HG03342 (cell line): ENCODE results near the gene RAB5IF.
"Not testable (repeated sequence)": the region's sequence is repeated elsewhere in the genome, so short reads cannot be mapped to it uniquely, and the experiment has no call there.

ENCODE experiments used
- ATAC-seq: cut with Tn5 transposase; IDR thresholded peaks from one replicate; pipeline ENCODE4 v1.9.1; 2021; ENCODE audit warnings: mild to moderate bottlenecking, moderate library complexity; ENCODE audit not compliant: unreplicated experiment

RAB5IF gene

DNA sequence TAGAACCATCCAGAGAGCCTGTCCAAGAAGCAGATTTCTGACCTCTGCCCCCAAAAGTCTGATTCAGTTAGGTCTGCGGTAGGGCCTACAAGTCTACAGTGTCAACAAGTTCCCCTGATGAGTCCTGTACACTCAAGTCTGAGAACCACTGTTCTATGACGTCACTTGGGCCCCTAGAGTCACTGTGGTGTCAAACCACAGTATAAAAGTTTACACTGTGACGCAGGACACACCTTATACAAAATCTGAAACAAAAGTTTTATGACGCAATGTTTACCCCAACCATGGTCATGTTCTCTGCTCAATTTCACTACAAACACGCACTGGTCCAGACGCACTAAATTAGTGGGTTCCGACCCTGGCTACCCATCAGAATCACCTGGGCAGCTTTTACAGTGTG is 22.5 kb downstream of the RAB5IF start:
- no peak for ATAC-seq

DNA sequence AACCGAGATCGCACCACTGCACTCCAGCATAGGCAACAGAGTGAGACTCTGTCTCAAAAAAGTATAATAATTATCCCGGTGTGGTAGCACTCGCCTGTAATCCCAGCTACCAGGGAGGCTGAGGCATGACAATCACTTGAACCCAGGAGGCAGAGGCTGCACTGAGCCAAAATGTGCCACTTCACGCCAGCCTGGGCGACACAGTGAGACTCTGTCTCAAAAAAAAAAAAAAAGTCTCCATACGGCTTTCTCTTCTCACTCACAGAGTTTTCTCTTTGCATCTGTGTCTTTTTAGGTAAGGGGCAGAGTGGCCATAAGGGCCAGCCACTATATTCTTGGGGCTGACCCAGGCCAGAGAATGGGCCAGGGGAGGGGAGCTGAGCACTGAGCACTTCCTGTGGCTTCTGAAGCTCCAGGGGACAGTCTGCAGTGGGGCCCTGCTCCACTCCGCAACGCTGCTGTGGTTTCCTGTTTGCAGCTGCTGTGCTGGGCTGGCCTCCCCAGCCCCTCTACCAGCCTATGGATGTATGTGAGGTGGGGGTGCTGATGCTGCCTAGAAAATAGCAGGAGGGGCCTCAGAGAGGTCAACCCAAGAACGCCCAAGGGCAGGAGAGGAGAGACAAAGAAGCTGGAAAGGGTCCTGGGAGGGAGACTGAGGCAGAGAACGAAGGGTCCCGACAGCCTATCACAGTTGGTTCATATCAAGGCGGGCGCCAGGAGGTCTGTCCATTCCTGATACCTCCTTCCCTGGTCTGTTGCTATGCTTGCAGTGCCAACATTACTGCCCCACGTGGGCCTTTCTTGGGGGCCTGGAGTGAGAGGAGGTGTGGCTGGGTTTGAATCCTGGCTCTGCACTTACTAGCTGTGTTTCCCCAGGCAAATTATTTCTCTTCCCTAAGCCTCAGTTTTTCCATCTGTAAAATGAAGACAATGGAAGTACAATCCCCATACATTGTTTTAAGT is 24.4 kb downstream of the RAB5IF start:
- peak; percentile 69 for ATAC-seq

DNA sequence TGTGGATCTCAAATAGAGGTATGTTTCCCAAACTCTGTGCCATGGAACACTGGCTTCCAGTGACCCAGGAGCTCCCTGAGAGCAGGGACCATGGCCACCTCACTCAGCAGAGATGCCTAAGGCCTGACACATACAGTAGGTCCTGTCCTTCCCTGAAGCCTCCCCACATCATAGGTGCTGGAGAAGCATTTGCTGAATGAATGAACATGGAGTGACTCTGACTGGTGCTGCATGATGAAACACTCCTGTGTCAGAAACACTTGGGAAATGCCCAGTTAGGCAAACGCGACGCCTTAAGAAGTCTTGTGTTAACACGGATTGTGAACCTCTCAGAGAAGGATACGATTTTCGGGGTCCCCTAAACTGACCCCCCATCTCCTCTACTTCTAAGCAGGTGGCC is 26.1 kb downstream of the RAB5IF start:
- ATAC-seq = no peak

DNA sequence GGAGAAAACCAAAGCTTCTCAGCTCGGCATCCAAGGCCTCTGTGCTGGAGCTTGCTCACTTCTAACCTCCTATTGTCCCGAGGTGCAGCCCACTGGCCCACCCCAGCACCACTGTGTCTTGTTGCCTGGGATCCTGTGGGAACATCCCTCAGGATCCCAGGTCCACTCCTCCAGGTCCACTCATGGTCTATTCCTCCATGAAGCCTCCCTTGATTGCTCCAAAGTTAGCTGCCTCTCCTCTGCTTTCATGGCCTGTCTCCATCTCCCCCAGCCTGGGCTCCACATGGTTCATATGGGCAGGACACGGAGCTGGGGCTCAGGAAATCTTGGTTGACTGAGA is 26.5 kb downstream of the RAB5IF start:
- ATAC-seq = no peak

DNA sequence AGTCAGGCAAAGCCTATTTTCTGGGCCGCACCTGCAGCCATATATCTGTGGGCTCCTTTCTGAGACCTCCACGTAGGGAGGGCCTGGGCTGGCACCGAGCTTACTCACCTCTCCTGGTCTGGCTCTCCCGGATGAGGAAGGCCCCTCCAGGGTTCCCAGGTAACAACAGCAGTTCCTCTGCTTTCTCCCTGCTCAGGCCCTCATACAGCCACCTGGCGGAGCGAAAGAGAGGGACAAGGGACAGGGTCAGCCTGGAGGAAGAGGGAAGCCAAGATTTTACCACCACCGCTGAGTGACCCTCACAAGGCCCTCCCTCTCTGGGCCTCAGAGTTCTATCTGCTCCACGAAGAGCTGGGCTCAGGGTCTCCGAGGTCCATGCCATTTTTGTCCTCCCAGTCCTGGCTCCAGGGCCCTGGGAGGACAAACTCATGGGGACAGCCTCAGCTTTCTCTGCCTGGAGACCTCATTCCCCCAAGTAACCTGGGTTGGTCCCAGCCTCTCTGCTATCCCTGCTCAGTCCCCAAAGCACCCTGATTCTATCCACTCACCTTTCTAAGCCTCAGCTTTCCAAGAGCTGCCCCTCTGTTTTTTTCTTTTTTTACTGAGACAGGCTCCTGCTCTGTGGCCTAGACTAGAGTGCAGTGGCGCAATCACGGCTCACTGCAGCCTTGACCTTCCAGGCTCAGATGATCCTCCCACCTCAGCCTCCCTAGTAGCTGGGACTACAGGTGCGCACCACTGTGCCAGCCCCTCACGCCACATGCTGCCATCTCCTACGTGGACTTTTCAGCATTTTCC is 27.1 kb downstream of the RAB5IF start:
- no peak for ATAC-seq

DNA sequence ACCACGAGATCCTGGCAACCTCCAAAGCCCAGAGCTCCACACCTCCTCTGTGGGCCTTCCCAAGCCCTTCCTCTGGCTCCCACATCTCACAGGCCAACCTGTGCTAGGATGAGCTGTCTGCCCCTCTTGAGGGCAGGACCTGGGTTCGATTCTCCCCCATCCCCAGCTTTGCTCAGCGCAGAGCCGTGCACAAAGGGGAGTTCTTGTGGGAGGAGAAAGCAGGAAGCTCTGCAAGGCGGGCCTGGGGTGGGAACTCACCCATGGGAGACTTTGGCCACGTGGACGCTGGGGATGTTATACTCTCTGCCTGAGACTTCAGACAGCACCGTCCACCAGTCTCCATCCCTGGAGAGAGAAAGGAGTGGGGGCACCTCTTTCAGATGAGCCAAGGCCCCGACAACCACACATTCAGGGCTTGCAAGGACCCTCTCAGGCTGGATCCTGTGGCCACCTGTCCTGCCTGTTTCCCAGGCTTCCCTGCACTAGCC is 27.8 kb downstream of the RAB5IF start:
- no peak for ATAC-seq

DNA sequence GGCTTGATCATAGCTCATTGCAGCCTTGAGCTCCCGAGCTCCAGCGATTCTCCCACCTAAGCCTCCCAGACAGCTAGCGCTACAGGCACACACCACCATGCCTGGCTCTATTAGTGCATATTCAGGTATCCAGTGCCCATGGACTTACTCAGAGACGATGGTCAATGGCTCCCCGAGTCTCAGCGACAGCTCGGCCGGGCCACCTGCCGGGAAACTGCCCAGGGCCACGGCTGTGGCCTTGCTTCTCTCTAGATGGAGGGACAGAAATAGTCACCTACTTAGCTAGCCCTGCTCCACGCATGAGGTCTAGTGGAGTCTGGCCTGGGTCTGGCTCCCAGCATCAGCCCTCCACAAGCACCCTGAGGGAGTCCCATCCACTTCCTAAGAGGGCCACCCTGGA is 28.8 kb downstream of the RAB5IF start:
- no peak for ATAC-seq

DNA sequence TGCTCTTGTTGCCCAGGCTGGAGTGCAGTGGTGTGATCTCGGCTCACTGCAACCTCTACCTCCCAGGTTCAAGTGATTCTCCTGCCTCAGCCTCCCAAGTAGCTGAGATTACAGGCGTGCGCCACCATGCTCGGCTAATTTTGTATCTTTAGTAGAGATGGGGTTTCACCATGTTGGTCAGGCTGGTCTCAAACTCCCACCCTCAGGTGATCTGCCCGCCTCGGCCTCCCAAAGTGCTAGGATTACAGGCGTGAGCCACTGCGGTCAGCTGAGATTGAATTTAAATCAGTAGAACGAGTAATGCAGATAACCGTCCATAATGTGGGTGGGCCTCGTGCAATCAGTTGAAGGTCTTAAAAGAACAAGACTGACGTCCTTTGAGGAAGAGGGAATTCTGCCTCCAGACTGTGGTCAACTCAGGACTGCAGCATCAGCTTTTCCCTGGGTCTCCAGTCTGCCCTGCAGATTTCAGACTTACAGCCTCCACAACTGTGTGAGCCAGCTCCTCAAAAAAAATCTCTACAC is 33.4 kb downstream of the RAB5IF start:
- not testable (repeated sequence) for ATAC-seq

DNA sequence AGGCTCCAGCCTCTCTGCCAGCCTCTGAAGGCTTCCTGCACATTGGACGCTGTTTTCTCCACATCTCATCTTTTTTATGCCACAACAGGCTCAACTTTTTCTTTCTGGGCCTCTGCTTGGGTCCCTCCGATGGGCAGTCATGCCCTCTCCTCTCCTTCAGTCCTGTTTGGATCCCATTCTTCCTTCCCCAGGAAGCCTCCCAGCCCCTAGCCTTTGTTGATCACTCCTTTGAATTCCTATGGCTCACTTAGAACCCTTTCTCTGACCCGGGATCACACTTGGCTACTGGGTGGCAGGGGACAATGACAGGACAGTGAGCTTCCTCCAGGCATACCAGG is 35.9 kb downstream of the RAB5IF start:
- no peak for ATAC-seq

DNA sequence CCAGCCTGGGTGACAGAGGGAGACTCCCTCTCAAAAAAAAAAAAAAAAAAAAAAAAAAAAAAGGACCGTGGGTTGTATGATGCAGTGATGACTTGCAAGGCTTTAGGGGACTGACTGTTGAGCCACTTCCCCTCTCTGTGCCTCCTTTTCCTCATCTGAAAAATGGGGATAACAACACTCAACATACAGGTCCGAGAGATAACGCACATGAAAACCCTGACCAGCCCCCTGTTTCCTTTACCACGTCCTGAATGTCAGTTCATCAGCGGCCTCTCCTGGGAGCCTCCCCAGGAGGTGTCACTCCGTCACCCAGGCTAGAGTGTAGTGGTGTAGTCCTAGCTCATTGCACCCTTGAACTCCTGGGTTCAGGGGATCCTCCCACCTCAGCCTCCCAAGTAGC is 36.6 kb downstream of the RAB5IF start:
- no peak for ATAC-seq

DNA sequence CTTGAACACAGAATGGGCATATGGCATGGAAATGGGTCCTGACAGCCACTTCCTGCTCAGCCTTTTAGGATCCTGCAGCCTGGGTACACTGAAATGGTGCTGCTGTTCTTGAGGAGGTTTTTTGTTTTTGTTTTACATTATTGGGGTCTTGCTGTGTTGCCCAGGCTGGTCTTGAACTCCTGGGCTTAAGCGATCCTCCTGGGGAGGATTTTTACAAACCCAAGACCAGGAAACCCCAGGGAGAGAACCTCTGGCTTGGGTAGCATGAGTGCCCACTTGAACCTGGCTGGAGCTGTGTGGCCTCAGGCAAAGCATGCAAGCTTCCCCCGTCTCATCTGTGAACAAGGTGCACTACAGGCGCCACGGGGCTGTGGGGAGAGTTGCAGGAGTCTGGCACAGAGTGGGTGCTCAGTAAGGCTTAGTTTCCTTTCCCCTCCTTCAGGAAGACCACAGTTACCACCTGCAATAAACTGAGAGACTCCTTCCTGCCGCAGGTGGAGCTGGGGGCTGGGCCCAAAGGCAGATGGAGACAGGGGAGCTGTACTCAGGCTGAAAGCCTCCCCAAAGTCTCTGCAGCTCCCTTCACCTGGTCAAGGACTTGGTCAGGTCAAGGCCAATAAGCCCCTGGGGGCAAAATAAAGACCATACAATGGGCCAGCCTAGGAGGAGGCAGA is 38.6 kb downstream of the RAB5IF start:
- ATAC-seq = no peak

DNA sequence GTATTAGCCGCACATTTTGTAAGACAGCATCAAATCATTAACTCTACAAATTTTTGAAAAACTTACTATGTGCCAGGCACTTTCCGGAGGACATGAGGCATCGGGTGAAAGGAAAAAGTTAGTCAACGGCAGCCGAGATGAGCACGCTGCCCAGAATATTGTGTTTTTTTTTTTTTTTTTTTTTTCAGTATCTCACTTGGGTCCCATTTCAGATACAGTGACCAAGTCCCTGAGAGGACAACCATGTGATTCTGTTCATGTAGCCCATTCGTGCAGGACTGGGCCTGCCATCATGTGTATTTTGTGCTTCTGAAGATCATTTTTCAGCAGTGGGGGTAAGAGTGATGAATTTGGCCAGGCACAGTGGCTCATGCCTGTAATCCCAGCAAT is 39.1 kb downstream of the RAB5IF start:
- ATAC-seq = no peak

DNA sequence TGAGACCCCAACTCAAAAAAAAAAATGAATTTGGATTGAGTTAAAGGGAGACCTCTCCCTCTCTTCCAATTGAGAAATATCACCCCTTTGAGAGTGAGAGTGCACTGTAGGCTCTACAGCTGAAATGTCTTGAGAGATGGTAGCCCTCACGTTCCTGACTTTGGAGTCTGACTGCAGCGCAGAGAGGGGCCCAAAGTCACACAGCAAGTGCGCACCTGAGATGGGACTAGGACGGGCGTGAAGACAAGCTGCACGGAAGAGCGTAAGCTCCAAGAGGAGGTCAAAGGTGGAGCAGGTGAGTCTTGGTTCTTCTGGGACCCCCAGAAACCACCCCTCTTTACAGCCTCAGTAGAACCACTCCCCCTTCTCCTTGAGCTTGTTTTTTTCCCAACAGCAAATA is 39.8 kb downstream of the RAB5IF start:
- ATAC-seq = no peak

DNA sequence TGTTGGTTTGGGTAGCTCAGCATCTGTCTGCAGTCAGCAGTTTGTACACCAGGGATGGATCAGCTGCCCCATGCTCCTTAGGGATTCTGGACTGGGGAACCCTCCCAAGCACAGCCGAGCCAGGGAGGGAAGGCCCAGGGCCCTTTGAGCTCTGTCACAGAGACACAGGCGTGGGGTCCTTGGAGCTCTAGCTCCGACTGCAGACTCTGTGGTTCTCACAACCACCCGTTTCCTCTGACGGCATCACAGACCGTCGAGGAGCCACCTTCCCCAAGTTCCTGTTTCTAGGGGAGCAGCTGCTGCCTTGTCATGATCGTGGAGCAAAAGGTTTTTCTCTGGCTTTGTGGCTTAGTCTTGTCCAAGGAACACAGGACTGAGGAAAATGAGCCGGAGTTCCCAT is 40.4 kb downstream of the RAB5IF start, which contains the start of gene SLA2:
Gene SLA2 (minus strand): TSS at position 199 of the 400 bp plus-strand sequence. CDS start 4,861 bp downstream, outside the sequence.
- ATAC-seq = peak; percentile 46

DNA sequence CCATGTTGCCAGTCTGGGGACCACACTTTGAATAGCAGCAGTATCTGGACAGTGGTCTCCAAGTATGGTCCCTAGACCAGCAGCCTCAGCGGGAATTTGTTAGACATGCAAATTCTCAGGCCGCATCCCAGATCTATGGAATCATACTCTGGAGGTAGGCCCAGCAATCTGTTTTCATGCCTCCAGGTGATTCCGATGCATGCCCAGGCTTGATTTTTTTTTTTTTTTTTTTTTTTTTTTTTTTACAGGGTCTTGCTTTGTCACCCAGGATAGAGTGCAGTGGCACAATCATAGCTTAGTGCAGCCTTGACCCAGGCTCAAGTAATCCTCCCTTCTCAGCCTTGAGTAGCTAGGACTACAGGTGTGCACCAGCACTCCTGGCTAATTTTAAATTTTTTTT is 41.1 kb downstream of the RAB5IF start:
- ATAC-seq = no peak

DNA sequence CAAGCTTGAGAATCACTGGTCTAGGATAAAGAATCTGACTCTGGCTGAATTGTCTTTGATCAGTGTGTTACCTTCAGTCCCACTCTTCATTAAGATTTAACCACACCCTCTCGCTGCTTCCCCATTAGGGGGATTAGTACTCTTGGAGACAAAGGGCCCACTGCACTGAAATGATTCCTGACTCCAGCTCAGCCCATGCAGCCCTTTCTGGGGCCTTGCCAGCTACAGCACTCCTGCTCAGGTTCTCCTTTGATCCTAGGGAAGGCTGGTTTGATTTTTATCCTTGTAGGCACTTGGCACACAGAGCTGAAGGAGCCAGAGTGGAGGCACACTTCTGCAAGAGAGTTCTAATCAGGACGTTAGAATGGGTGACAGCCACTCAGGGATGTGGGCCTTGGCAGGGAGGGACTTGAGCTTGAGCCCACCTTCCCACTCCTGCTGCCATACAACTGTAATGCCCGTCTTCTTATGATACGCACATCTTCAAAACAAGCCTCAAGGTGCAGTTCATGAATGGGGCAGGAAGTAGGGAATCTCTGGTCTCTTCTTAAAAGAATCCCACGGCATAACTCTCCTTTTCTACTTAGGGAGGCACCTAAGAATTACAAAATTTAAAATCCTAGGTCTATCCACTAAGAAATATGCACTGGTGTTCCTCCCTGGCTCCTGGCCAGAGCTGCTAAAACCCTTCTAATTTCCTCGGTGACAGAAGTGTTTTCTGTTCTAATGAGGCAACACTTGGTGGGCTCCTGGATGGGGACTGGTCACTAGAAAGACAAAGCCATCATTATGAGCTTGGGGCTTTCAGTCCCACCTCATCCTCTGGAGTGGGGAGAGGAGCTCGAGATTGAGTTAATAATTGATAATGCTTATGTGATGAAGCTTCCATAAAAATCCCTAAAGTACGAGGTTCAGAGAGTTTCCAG is 41.9 kb downstream of the RAB5IF start:
- no peak for ATAC-seq

DNA sequence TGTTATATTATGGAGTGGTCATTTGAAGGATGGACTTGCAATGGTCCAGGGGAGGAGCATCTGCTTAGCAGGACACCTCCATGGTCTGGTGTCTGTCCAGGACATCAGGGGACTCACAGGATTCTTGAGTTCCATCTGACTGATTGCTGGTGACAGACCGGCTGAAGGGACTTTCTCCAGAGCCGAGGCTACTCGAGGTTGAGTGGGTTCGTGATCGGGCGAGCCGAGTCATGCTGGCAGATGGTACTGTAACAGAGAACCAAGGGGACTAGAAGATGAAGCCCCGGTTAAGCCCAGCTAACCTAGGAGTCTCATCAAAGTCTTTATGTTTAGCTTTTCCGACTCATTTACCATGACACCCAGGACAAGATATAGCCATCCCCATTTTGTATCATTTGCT is 47.9 kb downstream of the RAB5IF start:
- no peak for ATAC-seq

DNA sequence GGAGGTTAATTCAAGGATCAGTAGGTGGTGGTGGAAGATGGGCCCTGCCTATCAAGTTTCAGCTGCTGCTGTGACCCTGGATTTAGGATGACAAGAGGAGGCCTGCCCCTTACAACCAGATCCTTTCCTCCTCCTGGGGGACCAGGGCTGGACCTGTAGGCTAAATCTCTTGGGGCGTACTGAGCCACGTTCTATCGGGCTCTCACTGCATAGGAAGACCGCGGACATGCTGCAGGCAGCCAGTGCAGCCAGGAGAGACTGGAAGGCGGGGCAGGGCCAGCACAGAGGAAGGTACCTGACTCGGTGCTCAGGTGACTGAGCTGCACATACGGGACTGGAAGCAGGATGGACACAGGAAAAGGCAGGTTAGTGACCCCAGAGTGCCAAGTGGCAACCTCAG is 48.9 kb downstream of the RAB5IF start:
- ATAC-seq = no peak

DNA sequence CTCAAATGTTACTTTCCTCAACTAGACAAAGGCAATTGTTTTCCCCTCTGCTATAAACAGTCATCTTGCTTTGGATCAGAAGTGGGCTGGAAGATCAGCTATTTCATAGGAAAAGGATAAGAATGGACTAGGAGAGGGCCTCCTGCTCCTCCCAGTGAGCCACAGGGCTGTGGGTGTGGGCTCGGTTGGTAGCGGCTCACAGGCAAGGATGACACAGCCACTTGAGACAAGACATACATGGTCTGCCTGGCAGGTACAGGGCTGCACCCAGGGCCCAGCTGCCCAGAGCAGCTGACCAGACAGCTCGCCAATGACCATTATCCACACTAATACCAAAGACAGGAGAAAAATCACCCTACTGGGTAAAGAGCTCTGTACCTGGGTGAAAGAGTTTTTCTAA is 49.4 kb downstream of the RAB5IF start:
- no peak for ATAC-seq

DNA sequence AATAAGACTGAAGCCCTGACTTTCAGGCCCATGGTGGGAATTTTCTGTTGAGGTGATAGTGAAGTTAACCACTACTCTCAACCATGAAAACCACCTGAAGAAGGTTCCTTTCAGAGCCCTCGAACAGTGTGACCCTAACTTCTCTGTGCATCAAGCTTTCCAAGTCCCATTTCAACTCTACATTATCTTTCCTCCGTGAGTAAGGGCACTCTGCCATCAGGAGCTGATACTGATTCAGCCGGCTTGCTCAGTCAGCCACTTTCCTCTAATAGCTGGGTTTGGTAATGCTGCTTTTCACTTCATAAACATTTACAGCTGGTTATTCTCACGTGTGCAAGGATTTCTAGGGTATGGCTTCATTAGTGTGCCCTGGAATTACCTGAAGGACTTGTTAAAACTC is 51.2 kb downstream of the RAB5IF start:
- no peak for ATAC-seq
